Measurements from ENCODE around the gene FNDC3B.

GRCh38 chr3:172294223-172294806 lies 254.9 kb downstream of the FNDC3B start:
- TF ChIP-seq CTCF (conservative IDR thresholded peaks at IDR 0.05; ENCODE audit: low read length) (no peak), EZH2phosphoT487 (IDR thresholded peaks at IDR 0.05; ENCODE audit: borderline replicate concordance) (no peak)

All from Loucy (cell line).